ENCODE measurements around the gene SET.

- TF ChIP-seq CTCF (IDR thresholded peaks at IDR 0.05) (no peak), EZH2 (IDR thresholded peaks at IDR 0.05; ENCODE audit: borderline replicate concordance, insufficient read depth, low read depth, low read length, poor library complexity, severe bottlenecking) (no peak)
Observed at GRCh38 chr9:128720841-128721486, 31.9 kb downstream of the SET start.

All from B cell (primary cell).